Tibial nerve (tissue), 4 donors: ENCODE data around the gene SDHAF2. TPM values are rescaled to one million over a fixed set of nuclear protein-coding genes. Genes with fewer than 3 reads are reported as not detected.

Experiments used
- DNase-seq, 2 donors: peaks; one replicate each; pipeline ENCODE4 v3.0.0-alpha.2; 2019; ENCODE audit warnings: low spot score in 2 of 2
- H3K27ac ChIP-seq, 4 donors: fragments of 200-600 bp; sonication (generic) in 3 of 4; one replicate each; pipeline ENCODE4 v1.5.1; 2017 to 2019; ENCODE audit warnings: mild to moderate bottlenecking in 1 of 4
- H3K27me3 ChIP-seq, 2 donors: fragments of 200-600 bp; sonication (generic) in 1 of 2; one replicate each; pipeline versions ENCODE4 v1.5.1 to v1.6.0; 2017 to 2019
- H3K36me3 ChIP-seq, 3 donors: fragments of 200-600 bp; sonication (generic); one replicate each; pipeline ENCODE4 v1.5.1; 2018 to 2019
- H3K4me1 ChIP-seq, 4 donors: fragments of 200-600 bp; sonication (generic) in 3 of 4; one replicate each; pipeline ENCODE4 v1.5.1; 2017 to 2019
- H3K4me3 ChIP-seq, 4 donors: fragments of 200-600 bp; sonication (generic) in 3 of 4; one replicate each; pipeline ENCODE4 v1.5.1; 2017 to 2019; ENCODE audit warnings: mild to moderate bottlenecking in 1 of 4, moderate library complexity in 1 of 4
- H3K9me3 ChIP-seq, 4 donors: fragments of 200-600 bp; sonication (generic) in 3 of 4; one replicate each; pipeline ENCODE4 v1.5.1; 2017 to 2019
- EP300 ChIP-seq, 2 donors: sonication (generic); formaldehyde crosslinking; IDR thresholded peaks; one replicate each; pipeline ENCODE4 v1.6.1; 2017; ENCODE audit warnings: antibody characterized with exemption in 2 of 2, mild to moderate bottlenecking in 1 of 2
- POLR2A ChIP-seq, 2 donors: fragments of 450-650 bp; IDR thresholded peaks; one replicate each; pipeline ENCODE4 v1.6.1; 2017; ENCODE audit warnings: antibody characterized with exemption in 2 of 2, mild to moderate bottlenecking in 2 of 2, moderate library complexity in 2 of 2
- WGBS, 2 donors: methylation state at CpG; one replicate each; pipeline ENCODE4 v1.1.5; 2018; 5-methylcytosine and 5-hydroxymethylcytosine counted together
- total RNA-seq, 4 donors: library from RNA; depleted of rRNA; stranded (reverse); fragments of >200 nt; gene quantifications; one replicate each; pipeline ENCODE4 v1.1.0, GENCODE V29; 2016
- TF ChIP-seq, protein P1 (sequence below), 5 experiments: fragments of 200-600 bp in 3 of 5; fragments of 450-650 bp in 2 of 5; sonication (generic) in 3 of 5; IDR thresholded peaks; one replicate each; pipeline ENCODE4 v1.5.1; 2016 to 2019; ENCODE audit warnings: antibody characterized with exemption in 5 of 5, mild to moderate bottlenecking in 3 of 5, moderate library complexity in 2 of 5

Gene SDHAF2
- total RNA-seq, 4 donors from 2014 or later: 26.4 to 88.1 (median 70.3) TPM

- 43 to 56% methylated on average over 8 to 10 of the region's 10 CpGs for WGBS, 2 donors
- TF ChIP-seq POLR2A (IDR thresholded peaks at IDR 0.05): no peak
- H3K36me3 ChIP-seq: peaks cover 0 to 20% (median 0%) of the 10 kb centered on the region in 3 donors
- H3K27ac ChIP-seq: no peak overlapping the region
- no peak for DNase-seq
- H3K27me3 ChIP-seq: no peaks in the 10 kb centered on the region
- H3K4me3 ChIP-seq: no peak overlapping the region
- no peaks in the 10 kb centered on the region for H3K9me3 ChIP-seq
- H3K4me1 ChIP-seq: peaks cover 0 to 30% (median 10%) of the 10 kb centered on the region in 4 donors
Observed at GRCh38 chr11:61481806-61482205, 51.9 kb downstream of the SDHAF2 start.

GRCh38 chr11:61482513-61482912 lies 52.6 kb downstream of the SDHAF2 start:
- no peak overlapping the region for H3K4me3 ChIP-seq
- H3K27me3 ChIP-seq: no peaks in the 10 kb centered on the region
- 36 to 48% methylated on average over 6 to 7 of the region's 7 CpGs for WGBS, 2 donors
- peaks cover 0 to 28% (median 0%) of the 10 kb centered on the region in 3 donors for H3K36me3 ChIP-seq
- TF ChIP-seq, protein P1, sequence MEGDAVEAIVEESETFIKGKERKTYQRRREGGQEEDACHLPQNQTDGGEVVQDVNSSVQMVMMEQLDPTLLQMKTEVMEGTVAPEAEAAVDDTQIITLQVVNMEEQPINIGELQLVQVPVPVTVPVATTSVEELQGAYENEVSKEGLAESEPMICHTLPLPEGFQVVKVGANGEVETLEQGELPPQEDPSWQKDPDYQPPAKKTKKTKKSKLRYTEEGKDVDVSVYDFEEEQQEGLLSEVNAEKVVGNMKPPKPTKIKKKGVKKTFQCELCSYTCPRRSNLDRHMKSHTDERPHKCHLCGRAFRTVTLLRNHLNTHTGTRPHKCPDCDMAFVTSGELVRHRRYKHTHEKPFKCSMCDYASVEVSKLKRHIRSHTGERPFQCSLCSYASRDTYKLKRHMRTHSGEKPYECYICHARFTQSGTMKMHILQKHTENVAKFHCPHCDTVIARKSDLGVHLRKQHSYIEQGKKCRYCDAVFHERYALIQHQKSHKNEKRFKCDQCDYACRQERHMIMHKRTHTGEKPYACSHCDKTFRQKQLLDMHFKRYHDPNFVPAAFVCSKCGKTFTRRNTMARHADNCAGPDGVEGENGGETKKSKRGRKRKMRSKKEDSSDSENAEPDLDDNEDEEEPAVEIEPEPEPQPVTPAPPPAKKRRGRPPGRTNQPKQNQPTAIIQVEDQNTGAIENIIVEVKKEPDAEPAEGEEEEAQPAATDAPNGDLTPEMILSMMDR (IDR thresholded peaks at IDR 0.05): peak in 2 of 5 experiments; percentile 27 to 29
- TF ChIP-seq EP300 (IDR thresholded peaks at IDR 0.05) (no peak), POLR2A (IDR thresholded peaks at IDR 0.05) (no peak)
- no peak for DNase-seq
- no peak overlapping the region for H3K27ac ChIP-seq
- peaks cover 0 to 23% (median 5%) of the 10 kb centered on the region in 4 donors for H3K4me1 ChIP-seq
- no peaks in the 10 kb centered on the region for H3K9me3 ChIP-seq

DNA sequence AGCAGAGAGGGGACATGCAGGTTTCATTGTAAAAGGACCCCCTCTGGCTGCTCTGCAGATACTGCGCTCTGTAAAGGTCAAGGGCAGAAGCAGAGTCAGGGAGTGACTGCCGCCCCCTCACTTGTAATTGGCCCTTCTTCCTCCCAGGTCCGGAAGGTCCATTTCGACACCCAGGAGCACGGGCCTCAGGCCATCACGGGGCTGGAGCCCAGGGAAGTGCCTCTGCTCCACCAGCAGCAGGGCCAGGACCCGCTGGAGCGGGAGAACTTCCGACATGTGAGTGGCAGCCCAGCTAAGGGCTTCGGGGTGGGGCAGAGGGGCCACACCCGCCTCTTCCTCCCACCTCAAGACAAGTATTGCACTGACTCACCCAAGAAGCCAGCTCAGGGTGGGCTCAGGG lies 54.6 kb downstream of the SDHAF2 start:
- no peaks in the 10 kb centered on the region for H3K27me3 ChIP-seq
- no peak for TF ChIP-seq EP300 (IDR thresholded peaks at IDR 0.05)
- TF ChIP-seq, protein P1 (IDR thresholded peaks at IDR 0.05): no peak
- TF ChIP-seq POLR2A (IDR thresholded peaks at IDR 0.05): no peak
- H3K36me3 ChIP-seq: peaks cover 0 to 30% (median 0%) of the 10 kb centered on the region in 3 donors
- DNase-seq: no peak
- H3K27ac ChIP-seq: no peak overlapping the region
- no peaks in the 10 kb centered on the region for H3K9me3 ChIP-seq
- WGBS, 2 donors: 75 to 87% methylated on average over 7 to 11 of the region's 11 CpGs
- no peak overlapping the region for H3K4me3 ChIP-seq
- peaks cover 0 to 30% (median 11%) of the 10 kb centered on the region in 4 donors for H3K4me1 ChIP-seq

- TF ChIP-seq POLR2A (IDR thresholded peaks at IDR 0.05) (no peak), EP300 (IDR thresholded peaks at IDR 0.05) (no peak)
- TF ChIP-seq, protein P1 (IDR thresholded peaks at IDR 0.05): no peak
- 80 to 87% methylated on average over 10 to 11 of the region's 11 CpGs for WGBS, 2 donors
Observed at GRCh38 chr11:61485080-61485479, 55.2 kb downstream of the SDHAF2 start.

DNA sequence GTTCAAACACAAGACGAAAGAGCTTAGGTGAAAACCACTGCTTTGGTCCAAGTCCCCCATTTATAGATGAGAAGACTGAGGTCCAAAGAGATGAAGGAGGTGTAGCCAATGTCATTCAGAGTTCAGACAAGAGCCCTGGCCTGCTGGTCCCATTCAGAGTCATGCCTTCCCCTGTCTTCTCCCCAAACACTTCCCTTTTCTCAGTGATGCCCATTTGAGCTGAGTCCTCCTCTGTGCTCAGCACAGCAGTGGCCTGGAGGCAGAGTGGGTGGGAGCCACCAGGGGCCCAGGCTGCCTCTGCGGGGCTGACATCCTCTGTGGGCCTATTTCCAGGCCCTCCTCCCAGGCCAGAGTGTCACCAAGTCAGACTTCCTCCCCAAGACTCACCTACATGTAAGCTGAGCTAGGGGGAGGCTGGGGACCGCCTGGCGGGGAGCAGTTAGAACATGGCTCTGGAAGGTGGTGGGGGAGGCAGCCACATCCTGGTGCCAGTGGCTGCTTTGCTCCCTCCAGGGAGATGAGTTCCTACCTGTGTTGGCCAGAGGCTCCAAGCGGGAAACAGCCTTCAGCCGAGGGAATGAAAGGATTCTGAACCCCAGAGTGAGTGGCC lies 56.2 kb downstream of the SDHAF2 start:
- Histone ChIP-seq H3K4me3 (no peak overlapping the region), H3K36me3 (peaks cover 0 to 30% (median 0%) of the 10 kb centered on the region in 3 donors), H3K4me1 (peaks cover 0 to 37% (median 20%) of the 10 kb centered on the region in 4 donors), H3K9me3 (no peaks in the 10 kb centered on the region), H3K27ac (no peak overlapping the region), H3K27me3 (no peaks in the 10 kb centered on the region)
- DNase-seq: no peak
- TF ChIP-seq EP300 (IDR thresholded peaks at IDR 0.05) (no peak), POLR2A (IDR thresholded peaks at IDR 0.05) (no peak)
- TF ChIP-seq, protein P1 (IDR thresholded peaks at IDR 0.05): no peak
- WGBS, 2 donors: 87 to 95% methylated on average over 5 to 6 of the region's 6 CpGs

More at GRCh38 chr11:61485080-61485479, 55.2 kb downstream of the SDHAF2 start:
- Histone ChIP-seq H3K36me3 (peaks cover 0 to 30% (median 0%) of the 10 kb centered on the region in 3 donors), H3K4me1 (peaks cover 0 to 35% (median 16%) of the 10 kb centered on the region in 4 donors), H3K27ac (no peak overlapping the region), H3K4me3 (no peak overlapping the region), H3K9me3 (no peaks in the 10 kb centered on the region), H3K27me3 (no peaks in the 10 kb centered on the region)
- no peak for DNase-seq
